Fibroblast of lung (primary cell): Measurements from ENCODE around the gene SYNDIG1. TPM values are rescaled to one million over a fixed set of nuclear protein-coding genes. Genes with fewer than 3 reads are reported as not detected.

ENCODE experiments used
- DNase-seq, 2 donors: peaks; one replicate each; pipeline versions ENCODE4 v3.0.0 to v3.0.0-alpha.2; 2010; ENCODE audit warnings: low read depth in 2 of 2
- H2AFZ ChIP-seq: 2 replicates; pipeline ENCODE4 v1.5.1; 2012; ENCODE audit warnings: low read length, control low read depth, inconsistent platforms
- H3K27ac ChIP-seq: 2 replicates; pipeline ENCODE4 v1.5.1; 2011; ENCODE audit warnings: low read length, control low read depth; ENCODE audit not compliant: insufficient read depth
- H3K27me3 ChIP-seq: 2 replicates; pipeline ENCODE4 v1.5.1; 2011; ENCODE audit warnings: mild to moderate bottlenecking, low read length; ENCODE audit not compliant: control insufficient read depth, insufficient read depth
- H3K36me3 ChIP-seq: 2 replicates; pipeline ENCODE4 v1.5.1; 2011; ENCODE audit warnings: low read length; ENCODE audit not compliant: control insufficient read depth, insufficient read depth
- H3K4me1 ChIP-seq: 2 replicates; pipeline ENCODE4 v1.5.1; 2011; ENCODE audit warnings: low read length; ENCODE audit not compliant: control insufficient read depth, insufficient read depth; ENCODE audit errors: extremely low read depth
- H3K4me2 ChIP-seq: 2 replicates; pipeline ENCODE4 v1.5.1; 2011; ENCODE audit warnings: low read length, control low read depth; ENCODE audit not compliant: insufficient read depth; ENCODE audit errors: extremely low read depth
- H3K4me3 ChIP-seq, 4 experiments: fragments of 200-600 bp in 1 of 4; sonication (generic) in 1 of 4; replicated peaks in 1 of 4; 2 replicates each; pipeline ENCODE4 v1.5.1; 2011 to 2016; ENCODE audit warnings: low read length in 4 of 4, low read depth in 3 of 4, mild to moderate bottlenecking in 3 of 4, control low read depth in 2 of 4, inconsistent platforms in 1 of 4, mixed read lengths in 1 of 4; ENCODE audit not compliant: insufficient read depth in 1 of 4; ENCODE audit errors: control extremely low read depth in 1 of 4
- H3K79me2 ChIP-seq: 2 replicates; pipeline ENCODE4 v1.5.1; 2012; ENCODE audit warnings: mild to moderate bottlenecking, low read length, inconsistent platforms; ENCODE audit not compliant: control insufficient read depth, insufficient read depth
- H3K9ac ChIP-seq: 2 replicates; pipeline ENCODE4 v1.5.1; 2011; ENCODE audit warnings: mild to moderate bottlenecking, low read length, control low read depth; ENCODE audit not compliant: insufficient read depth
- H3K9me3 ChIP-seq: 2 replicates; pipeline ENCODE4 v1.5.1; 2012; ENCODE audit warnings: low read depth, low read length; ENCODE audit not compliant: control insufficient read depth, insufficient read depth
- H4K20me1 ChIP-seq: 2 replicates; pipeline ENCODE4 v1.5.1; 2011; ENCODE audit warnings: low read length; ENCODE audit not compliant: control insufficient read depth, insufficient read depth; ENCODE audit errors: extremely low read depth
- EZH2 ChIP-seq: IDR thresholded peaks from 2 replicates; pipeline ENCODE4 v1.5.1; 2012; ENCODE audit warnings: low read length, control low read depth, mild to moderate bottlenecking; ENCODE audit errors: missing control alignments
- polyA plus RNA-seq, 2 donors: library from polyadenylated mRNA; depleted of rRNA in 1 of 2; stranded (reverse) in 1 of 2; unstranded in 1 of 2; fragments of >200 nt; gene quantifications; 2 replicates each; pipeline ENCODE4 v1.2.1, GENCODE V29; 2011 to 2012; ENCODE audit warnings: missing spikeins in 1 of 2
- total RNA-seq: library from RNA; depleted of rRNA; stranded (reverse); fragments of >200 nt; gene quantifications from 2 replicates; pipeline ENCODE4 v1.2.1, GENCODE V29; 2014
- TF ChIP-seq, protein P1 (sequence below), 2 donors: IDR thresholded peaks in 1 of 2; conservative IDR thresholded peaks in 1 of 2; 1 replicate in 1 of 2; 2 replicates in 1 of 2; pipeline ENCODE4 v1.5.1; 2011 to 2012; ENCODE audit warnings: low read length in 2 of 2, control low read depth in 1 of 2, inconsistent platforms in 1 of 2, low read depth in 1 of 2, mild to moderate bottlenecking in 1 of 2

The SYNDIG1 gene
- total and polyA plus RNA-seq, 2 donors (not counting 1 experiment from before 2014, with no cell fraction given) = 0.02 to 0.17 TPM

DNA sequence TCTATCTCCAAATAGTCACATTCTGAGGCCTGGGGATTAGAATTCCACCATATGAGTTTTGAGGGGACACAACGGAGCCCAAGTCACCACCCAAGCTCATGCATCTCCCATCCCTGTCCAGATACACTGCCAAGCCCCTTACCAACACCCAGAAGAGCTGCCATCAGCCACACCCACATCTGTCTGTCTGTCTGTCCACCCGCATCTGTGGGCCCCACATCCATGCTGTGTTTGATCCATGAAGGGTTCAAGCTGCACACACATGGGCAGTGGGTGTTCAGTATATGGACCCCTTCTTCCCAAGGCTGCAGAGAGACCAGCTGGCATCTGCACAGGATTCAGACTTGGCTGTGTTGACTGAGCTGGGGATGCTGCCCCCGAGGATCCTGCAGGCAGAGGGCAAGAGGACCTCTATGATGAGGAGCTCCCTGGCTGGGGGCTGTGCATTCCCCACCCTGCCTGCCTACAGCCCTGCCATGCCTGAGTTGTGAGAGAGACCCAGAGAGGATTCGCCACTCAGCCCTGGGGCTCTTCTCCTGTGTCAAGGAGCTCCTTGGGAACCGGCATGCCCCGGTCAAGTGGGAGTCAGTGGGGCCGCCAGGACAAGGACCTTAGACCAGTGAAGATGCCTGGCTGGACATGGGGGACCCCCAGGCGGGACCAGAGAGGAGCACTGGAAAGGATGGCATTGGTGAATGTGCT is 206.4 kb downstream of the SYNDIG1 start:
- no peak overlapping the region for H3K9ac ChIP-seq
- H2AFZ ChIP-seq = no peak overlapping the region
- no peaks in the 10 kb centered on the region for H3K27me3 ChIP-seq
- peaks cover 19% of the 10 kb centered on the region for H3K4me1 ChIP-seq
- no peaks in the 10 kb centered on the region for H3K79me2 ChIP-seq
- TF ChIP-seq, protein P1, sequence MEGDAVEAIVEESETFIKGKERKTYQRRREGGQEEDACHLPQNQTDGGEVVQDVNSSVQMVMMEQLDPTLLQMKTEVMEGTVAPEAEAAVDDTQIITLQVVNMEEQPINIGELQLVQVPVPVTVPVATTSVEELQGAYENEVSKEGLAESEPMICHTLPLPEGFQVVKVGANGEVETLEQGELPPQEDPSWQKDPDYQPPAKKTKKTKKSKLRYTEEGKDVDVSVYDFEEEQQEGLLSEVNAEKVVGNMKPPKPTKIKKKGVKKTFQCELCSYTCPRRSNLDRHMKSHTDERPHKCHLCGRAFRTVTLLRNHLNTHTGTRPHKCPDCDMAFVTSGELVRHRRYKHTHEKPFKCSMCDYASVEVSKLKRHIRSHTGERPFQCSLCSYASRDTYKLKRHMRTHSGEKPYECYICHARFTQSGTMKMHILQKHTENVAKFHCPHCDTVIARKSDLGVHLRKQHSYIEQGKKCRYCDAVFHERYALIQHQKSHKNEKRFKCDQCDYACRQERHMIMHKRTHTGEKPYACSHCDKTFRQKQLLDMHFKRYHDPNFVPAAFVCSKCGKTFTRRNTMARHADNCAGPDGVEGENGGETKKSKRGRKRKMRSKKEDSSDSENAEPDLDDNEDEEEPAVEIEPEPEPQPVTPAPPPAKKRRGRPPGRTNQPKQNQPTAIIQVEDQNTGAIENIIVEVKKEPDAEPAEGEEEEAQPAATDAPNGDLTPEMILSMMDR (conservative IDR thresholded peaks at IDR 0.05 in 1 of 2, IDR thresholded peaks at IDR 0.05 in 1 of 2; ENCODE audit: low read depth in 1 of 2, low read length in 2 of 2) = no peak
- TF ChIP-seq EZH2 = no peak
- DNase-seq = no peak
- H3K4me3 ChIP-seq = no peak overlapping the region
- no peaks in the 10 kb centered on the region for H3K36me3 ChIP-seq
- H3K4me2 ChIP-seq = no peak overlapping the region
- H3K9me3 ChIP-seq = no peaks in the 10 kb centered on the region
- H3K27ac ChIP-seq = no peak overlapping the region
- H4K20me1 ChIP-seq = no peaks in the 10 kb centered on the region

DNA sequence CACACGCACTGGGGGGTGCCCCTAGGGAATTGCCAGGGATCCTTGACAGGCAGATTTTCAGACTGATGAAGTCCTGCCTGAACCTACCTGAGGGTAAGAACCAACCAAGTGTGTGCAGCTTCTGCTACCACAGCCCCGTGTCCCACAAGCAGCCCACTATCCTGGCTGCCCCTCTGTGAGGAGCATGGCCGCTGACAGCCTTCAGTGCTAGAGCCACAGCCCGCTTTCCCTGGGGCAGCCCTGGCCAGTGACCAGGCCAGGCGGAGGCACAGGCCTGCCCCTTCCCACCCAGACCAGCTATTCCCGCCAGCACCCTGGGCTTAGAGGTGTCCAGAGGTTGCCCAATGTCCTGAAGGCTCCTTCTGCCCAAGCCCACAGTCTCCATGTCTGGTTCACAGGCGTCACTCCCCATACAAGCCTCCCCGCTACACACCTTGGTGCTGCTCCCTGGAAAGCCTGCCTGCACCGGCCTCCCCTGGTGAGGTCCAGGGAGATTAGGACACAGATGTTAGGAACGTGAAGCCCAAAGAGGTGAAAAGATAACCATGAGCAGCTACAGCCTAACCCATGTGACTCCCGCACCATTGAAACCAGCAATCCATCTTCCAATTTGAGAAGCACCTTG is 207.0 kb downstream of the SYNDIG1 start:
- DNase-seq = no peak
- Histone ChIP-seq H3K4me1 (peaks cover 19% of the 10 kb centered on the region), H3K9me3 (no peaks in the 10 kb centered on the region), H3K4me3 (no peak overlapping the region), H3K9ac (no peak overlapping the region), H3K27me3 (no peaks in the 10 kb centered on the region), H4K20me1 (no peaks in the 10 kb centered on the region), H3K27ac (no peak overlapping the region), H3K36me3 (no peaks in the 10 kb centered on the region), H3K79me2 (no peaks in the 10 kb centered on the region), H2AFZ (no peak overlapping the region), H3K4me2 (no peak overlapping the region)
- TF ChIP-seq, protein P1 (conservative IDR thresholded peaks at IDR 0.05 in 1 of 2, IDR thresholded peaks at IDR 0.05 in 1 of 2; ENCODE audit: low read depth in 1 of 2, low read length in 2 of 2) = no peak
- TF ChIP-seq EZH2 = no peak

DNA sequence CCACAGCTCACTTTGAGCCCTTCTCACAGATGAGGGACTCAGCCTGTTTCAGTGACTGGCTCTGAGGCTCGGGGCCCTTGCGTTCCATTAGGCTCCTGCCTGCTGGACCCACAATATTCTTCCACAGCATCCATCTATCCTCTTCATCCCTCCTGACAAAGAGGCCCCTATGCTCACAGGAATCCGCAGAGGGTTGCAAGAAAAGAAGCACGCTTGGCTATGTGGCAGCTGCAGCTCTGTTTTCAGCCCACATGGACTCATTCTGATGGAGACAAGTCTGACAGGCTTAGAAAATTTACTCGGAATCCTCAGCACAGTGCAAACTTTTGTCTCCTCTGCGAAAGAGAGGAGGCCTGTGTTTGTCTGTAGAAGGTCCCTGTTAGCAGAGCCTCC is 207.5 kb downstream of the SYNDIG1 start:
- H3K4me1 ChIP-seq = peaks cover 17% of the 10 kb centered on the region
- no peak for TF ChIP-seq EZH2
- TF ChIP-seq, protein P1 (conservative IDR thresholded peaks at IDR 0.05 in 1 of 2, IDR thresholded peaks at IDR 0.05 in 1 of 2; ENCODE audit: low read depth in 1 of 2, low read length in 2 of 2) = no peak
- no peak overlapping the region for H3K4me3 ChIP-seq
- H4K20me1 ChIP-seq = no peaks in the 10 kb centered on the region
- no peaks in the 10 kb centered on the region for H3K9me3 ChIP-seq
- no peaks in the 10 kb centered on the region for H3K27me3 ChIP-seq
- no peaks in the 10 kb centered on the region for H3K79me2 ChIP-seq
- H3K36me3 ChIP-seq = no peaks in the 10 kb centered on the region
- no peak overlapping the region for H3K9ac ChIP-seq
- H2AFZ ChIP-seq = no peak overlapping the region
- H3K27ac ChIP-seq = no peak overlapping the region
- DNase-seq = no peak
- no peak overlapping the region for H3K4me2 ChIP-seq
